GM23338 (cell line): ENCODE data around the gene UCKL1.

ENCODE experiments used
- CTCF ChIP-seq, 2 experiments: fragments of 200-600 bp in 1 of 2; sonication (generic) in 1 of 2; conservative IDR thresholded peaks; 2 replicates each; pipeline versions ENCODE4 v1.5.1 to v1.6.1; 2016 to 2017; ENCODE audit warnings: antibody characterized with exemption in 2 of 2, low read depth in 2 of 2, mild to moderate bottlenecking in 2 of 2, moderate library complexity in 1 of 2
- EZH2 ChIP-seq: fragments of 200-600 bp; sonication (generic); IDR thresholded peaks from one replicate; pipeline ENCODE4 v1.8.0; 2017; ENCODE audit warnings: antibody characterized with exemption, mild to moderate bottlenecking, low read depth; ENCODE audit not compliant: unreplicated experiment
- EZH2phosphoT487 ChIP-seq: fragments of 200-600 bp; sonication (generic); IDR thresholded peaks from one replicate; pipeline ENCODE4 v1.8.1; 2018; ENCODE audit warnings: antibody characterized with exemption; ENCODE audit not compliant: unreplicated experiment
- JUNB ChIP-seq: IDR thresholded peaks from one replicate; pipeline ENCODE4 v1.6.1; 2016; ENCODE audit warnings: antibody characterized with exemption; ENCODE audit not compliant: unreplicated experiment
- POLR2AphosphoS5 ChIP-seq: IDR thresholded peaks from 2 replicates; pipeline ENCODE4 v1.6.1; 2016; ENCODE audit warnings: antibody characterized with exemption, low read depth
- REST ChIP-seq: IDR thresholded peaks from one replicate; pipeline ENCODE4 v1.6.1; 2018; ENCODE audit warnings: antibody characterized with exemption; ENCODE audit not compliant: unreplicated experiment
- ZNF114 ChIP-seq: fragments of 250-450 bp; sonication (Bioruptor Pico); IDR thresholded peaks from 2 replicates; pipeline ENCODE4 v1.5.0; 2020; ENCODE audit warnings: mild to moderate bottlenecking, moderate library complexity
- TF ChIP-seq, protein P1 (sequence below): IDR thresholded peaks from 2 replicates; pipeline ENCODE4 v1.6.1; 2016; ENCODE audit warnings: antibody characterized with exemption

DNA sequence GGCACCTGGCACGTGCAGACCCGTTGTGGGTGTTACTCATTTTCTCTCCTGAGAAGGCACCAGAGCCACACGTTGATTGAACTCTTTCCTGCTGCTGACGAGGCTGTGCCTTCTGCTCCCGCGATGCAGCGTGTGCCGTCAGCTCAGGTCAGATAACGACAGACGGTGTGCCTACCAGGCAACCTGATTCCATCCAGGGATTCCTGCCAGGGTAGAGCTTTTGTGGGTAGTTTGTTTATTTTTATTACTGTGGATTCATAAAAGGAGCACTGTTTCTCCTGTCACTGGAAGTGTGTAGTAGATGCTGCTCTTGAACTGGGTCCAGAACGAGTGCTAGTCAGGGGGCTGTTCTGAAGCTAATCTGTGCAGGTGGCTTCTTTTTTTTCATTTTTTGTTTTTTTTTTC is 45.4 kb upstream of the UCKL1 start:
- TF ChIP-seq REST (no peak), CTCF (conservative IDR thresholded peaks at IDR 0.05; ENCODE audit: low read depth in 2 of 2) (no peak), ZNF114 (CRISPR knock-in tag) (no peak), EZH2 (no peak), POLR2AphosphoS5 (no peak), EZH2phosphoT487 (no peak), JUNB (no peak)
- TF ChIP-seq, protein P1, sequence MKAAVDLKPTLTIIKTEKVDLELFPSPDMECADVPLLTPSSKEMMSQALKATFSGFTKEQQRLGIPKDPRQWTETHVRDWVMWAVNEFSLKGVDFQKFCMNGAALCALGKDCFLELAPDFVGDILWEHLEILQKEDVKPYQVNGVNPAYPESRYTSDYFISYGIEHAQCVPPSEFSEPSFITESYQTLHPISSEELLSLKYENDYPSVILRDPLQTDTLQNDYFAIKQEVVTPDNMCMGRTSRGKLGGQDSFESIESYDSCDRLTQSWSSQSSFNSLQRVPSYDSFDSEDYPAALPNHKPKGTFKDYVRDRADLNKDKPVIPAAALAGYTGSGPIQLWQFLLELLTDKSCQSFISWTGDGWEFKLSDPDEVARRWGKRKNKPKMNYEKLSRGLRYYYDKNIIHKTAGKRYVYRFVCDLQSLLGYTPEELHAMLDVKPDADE = no peak
